NCI-H526 treated with DMSO at 0.1 percent for 48 hours (cell line): Measurements from ENCODE around the gene SGO2.
"Not testable (repeated sequence)": the region's sequence is repeated elsewhere in the genome, so short reads cannot be mapped to it uniquely, and the experiment has no call there.

ENCODE experiments used
- DNase-seq: peaks from one replicate; lab custom pipeline; 2025; lab: John Stamatoyannopoulos, UW

Gene SGO2

GRCh38 chr2:200619279-200619678 is 93.3 kb downstream of the SGO2 start:
- DNase-seq, result no peak

DNA sequence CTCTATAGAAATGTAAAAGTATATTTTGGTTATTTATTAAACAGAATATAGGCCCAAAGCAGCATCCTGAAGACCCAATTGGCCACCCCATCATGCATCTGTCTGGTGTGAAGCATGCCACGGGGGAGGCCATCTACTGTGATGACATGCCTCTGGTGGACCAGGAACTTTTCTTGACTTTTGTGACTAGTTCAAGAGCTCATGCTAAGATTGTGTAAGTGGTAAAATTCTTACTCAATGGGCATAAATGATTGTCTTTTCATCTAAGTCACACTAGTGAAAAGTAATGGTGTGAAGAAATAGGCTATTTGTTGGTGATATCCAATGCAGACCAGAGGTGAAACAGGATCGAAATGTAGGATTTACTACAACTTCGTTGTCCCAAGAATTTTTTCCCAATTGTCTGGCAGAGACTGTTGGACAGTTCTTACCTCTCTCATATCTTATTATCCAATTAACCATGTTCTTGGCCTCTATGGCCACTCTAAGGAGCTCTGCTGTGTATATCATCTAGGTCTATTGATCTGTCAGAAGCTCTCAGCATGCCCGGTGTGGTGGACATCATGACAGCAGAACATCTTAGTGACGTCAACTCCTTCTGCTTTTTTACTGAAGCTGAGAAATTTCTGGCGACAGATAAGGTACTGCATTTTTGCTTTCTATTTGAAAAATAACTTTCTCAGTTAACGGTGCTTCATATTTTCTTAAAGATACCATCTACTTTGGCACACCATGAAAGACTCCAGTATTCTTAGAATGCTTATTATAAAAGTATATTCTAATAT is 94.8 kb downstream of the SGO2 start:
- no peak for DNase-seq

DNA sequence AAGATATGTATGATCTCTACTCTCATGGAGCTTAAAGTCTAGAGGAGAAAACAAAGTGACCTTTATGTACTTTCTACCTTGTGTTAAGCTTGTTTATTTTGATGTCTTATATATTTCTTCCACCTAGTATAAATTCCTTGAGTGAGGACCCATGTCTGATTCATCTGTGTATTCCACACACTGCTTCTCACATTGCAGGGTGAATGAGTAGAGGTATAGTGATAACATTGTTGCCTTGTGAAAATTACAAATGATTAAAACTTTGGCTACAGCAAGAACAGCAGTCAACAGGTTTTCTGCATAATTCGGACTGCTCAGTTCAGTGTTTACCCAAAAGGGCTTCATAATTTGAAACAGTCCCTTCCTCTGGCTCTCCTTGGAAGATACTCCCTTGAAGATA is 96.1 kb downstream of the SGO2 start:
- no peak for DNase-seq

GRCh38 chr2:200624026-200624425 is 98.0 kb downstream of the SGO2 start:
- no peak for DNase-seq

- DNase-seq, result no peak
Measured at GRCh38 chr2:200624658-200625057, 98.7 kb downstream of the SGO2 start.

GRCh38 chr2:200625282-200625681 is 99.3 kb downstream of the SGO2 start:
- no peak for DNase-seq

DNA sequence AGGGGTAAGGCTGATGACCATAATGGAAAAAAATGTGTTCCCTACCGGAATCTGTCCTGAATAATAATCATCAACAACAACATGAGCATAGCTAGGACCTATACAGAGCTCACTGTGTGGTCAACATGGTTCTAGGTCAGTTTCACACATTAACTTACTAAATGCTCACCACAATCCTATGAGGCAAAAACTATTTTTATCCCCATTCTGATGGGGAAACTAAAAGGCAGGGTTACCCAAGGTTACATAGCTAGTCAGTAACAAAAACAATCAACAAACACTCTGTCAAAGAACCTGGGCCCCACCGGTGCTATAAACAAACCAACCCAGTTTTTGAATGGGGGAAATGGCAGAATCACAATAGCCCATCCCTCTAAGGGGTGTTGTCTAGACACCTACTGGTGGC is 100.0 kb downstream of the SGO2 start:
- DNase-seq, result no peak

DNA sequence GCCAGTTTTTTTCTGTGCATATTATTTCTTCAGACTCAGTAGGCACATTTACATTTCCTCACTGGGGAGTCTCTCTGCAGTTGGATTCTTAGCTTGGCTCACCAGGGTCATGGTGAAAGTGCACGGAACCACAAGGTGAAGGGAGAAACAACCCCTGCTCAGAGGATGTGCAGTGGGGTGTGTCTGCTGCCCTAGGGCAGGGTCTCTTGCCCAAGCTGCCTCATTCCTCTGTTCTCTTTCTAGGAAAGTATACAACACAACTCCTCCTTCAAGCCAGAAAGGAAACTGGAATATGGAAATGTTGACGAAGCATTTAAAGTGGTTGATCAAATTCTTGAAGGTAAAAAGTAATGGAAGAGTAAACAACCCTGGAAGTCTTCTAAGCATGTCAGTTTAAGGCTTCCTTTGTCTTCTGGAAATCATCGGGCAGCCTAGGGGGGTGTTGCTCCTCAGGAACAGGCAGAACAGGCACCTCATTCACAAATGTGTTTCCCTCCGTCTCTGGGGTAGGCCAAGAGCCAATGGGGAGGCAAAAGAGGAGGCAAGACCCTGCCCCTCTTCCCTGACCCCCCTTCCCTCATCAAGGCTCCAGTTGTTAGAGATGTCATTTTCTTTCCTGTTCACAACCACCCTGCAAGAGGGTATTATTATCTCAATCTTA is 101.2 kb downstream of the SGO2 start:
- DNase-seq, result no peak

DNA sequence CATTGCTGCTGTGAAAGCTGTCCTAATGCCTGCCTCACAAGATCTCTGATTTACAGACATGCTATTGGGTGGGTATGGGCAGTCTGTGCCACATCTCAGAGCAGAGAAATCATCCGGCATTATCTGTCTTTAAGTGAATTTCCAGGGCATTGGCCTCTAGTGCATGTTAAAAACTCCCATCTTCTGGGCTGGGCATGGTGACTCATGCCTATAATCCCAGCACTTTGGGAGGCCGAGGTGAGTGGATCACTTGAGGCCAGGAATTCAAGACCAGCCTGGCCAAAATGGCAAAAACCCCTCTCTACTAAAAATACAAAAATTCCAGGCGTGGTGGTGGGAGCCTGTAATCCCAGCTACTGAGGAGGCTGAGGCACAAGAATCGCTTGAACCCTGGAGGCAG is 102.5 kb downstream of the SGO2 start:
- DNase-seq, result not testable (repeated sequence)

DNA sequence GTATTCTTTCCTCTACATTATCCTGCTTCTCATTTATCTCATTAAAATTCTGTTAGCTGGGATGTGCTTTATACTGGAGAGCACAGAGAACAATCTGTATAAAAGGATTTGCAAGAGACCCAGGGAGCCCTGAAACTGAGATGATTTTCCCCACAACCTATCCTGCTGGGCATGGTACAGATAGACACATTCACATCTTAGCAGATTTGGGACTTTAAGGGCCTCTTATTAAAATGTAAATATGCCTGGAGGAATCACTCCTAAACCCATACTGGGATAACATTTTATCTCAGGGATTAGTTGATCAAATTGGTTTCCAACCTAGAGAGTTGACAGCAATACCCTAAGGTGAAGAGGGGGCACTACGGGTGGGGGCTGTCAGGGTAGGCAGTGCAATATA is 105.3 kb downstream of the SGO2 start:
- DNase-seq, result no peak
